Anterior cingulate cortex (tissue), 58 donors: ENCODE data around the gene TACR3.
A peak's percentile ranks its signal among the peaks of the same experiment; 100 is the strongest.
"Not testable (repeated sequence)": the region's sequence is repeated elsewhere in the genome, so short reads cannot be mapped to it uniquely, and the experiment has no call there.

Experiments used
- DNase-seq, 58 donors: peaks; one replicate each; lab custom pipeline; 2025; lab: John Stamatoyannopoulos, UW

The TACR3 gene, protein sequence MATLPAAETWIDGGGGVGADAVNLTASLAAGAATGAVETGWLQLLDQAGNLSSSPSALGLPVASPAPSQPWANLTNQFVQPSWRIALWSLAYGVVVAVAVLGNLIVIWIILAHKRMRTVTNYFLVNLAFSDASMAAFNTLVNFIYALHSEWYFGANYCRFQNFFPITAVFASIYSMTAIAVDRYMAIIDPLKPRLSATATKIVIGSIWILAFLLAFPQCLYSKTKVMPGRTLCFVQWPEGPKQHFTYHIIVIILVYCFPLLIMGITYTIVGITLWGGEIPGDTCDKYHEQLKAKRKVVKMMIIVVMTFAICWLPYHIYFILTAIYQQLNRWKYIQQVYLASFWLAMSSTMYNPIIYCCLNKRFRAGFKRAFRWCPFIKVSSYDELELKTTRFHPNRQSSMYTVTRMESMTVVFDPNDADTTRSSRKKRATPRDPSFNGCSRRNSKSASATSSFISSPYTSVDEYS

DNA sequence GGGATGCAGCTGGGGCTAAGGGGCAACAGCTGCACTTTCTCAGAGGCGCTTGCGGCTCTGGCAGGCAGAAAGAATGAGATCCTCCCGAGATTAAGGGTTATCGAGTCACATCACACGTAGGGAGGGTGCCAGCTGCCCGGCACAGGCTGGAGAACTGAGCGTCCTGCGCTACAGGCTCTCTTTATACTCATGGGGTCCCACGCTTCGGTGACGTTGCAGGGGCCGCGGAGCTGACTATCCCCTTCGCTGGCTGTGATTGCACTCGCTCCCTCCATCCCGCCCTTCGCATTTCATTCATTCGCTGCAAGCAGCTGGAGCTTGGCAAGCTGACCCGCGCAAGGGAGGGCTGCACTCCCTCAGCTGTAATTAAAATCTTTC is at the start of gene TACR3:
Gene TACR3, minus strand, starts transcription at position 156 of the 378 bp plus-strand sequence. CDS start 310 bp downstream, outside the sequence.
- DNase-seq, result peak in 7 of 58 donors; percentile 3 to 35 (median 8)

DNA sequence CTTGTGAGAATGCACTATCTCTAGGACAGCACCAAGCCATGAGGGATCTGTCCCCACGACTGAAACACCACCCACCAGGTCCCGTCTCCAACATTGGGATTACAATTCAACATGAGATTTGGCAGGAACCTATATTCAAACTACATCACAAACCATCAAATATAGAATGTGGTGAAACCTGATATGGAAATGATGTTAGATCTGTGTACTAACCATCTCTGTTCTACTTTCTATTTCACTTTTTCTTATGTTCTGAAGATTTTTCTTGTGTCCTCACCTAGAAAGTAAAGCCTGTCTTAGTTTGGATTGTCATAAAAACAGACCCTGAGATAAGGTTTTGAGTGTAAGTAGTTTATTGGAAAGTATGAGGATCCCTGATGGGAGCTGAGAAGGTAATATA is 37.8 kb upstream of the TACR3 start:
- no peak for DNase-seq

DNA sequence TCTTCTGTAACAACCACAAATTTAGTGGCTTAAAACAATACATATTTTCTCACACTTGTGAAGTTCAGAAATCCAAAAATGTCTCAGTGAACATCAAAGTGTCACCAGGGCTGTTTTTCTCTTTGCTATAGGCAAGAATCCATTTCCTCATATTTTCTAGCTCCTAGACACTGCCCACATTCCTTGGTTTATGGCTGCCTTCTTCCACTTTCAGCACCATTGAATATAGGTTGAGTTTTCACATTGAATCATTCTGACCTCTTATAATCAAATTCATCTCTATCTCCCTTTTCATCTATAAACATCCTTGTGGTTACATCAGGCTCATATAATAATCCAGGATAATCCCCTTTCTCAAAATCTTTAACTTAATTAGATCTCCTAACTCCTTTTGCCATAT is 37.0 kb upstream of the TACR3 start:
- DNase-seq, result no peak

DNA sequence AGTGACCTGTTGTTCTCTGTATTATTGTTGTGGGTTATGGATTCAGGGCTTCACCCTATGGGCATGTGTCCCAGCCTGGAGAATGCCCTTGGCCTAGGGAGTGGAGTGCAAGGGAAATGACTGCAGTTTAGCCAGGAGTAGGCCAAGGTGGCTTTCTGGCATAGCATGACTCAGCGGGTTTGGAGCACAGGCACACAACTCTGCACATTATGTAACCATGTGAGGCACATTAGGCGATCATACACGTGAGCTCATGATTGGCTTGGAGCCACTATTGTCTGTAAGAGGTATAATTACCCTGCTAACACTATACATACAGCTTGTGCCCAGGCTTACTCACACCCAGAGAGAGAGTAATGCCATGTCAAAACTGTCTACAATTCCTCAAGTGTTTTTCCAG is 35.1 kb upstream of the TACR3 start:
- no peak for DNase-seq

DNA sequence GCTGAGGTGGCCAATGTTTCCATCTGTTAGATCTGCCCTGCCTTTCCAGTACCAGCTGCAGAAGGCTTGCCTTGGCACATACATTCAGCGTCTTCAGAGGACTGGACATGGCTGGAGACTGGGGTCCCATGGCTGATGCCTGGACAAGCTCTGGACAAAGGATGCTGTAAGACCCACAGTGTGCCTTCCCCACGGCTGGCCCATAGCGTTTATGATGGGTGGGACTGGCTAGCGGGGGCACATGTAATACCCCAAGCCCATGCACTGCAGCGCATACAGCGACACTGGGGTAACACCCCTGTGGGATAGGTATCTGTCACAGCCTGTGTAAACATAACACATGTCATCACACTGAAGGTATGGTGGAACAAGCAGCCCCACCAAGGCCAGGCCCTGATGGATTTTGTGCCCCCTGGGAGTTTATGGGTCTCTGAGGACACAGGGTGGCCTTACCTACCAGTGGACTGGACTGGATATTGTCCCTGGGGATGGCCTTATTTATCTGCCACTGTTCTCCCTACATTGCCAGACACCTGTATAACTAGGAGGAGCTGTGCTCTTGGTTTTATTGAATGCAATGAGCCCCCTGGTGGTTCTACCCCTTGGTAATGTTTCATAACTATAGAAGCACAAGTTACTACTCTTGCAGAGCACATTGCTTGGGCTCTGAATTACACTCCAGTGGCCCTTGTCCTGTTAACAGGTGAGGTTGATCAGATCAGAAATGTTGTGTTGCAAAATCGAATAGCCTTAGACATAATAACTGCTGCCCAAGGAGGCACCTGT is 34.3 kb upstream of the TACR3 start:
- DNase-seq, result no peak

DNA sequence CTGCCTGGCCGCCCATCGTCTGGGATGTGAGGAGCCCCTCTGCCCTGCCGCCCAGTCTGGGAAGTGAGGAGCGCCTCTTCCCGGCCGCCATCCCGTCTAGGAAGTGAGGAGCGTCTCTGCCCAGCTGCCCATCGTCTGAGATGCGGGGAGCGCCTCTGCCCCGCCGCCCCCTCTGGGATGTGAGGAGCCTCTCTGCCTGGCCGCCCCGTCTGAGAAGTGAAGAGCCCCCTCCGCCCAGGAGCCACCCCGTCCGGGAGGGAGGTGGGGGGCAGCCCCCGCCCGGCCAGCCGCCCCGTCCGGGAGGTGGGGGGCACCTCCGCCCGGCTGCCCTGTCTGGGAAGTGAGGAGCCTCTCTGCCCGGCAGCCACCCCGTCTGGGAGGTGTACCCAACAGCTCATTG is 3.4 kb upstream of the TACR3 start:
- DNase-seq, result not testable (repeated sequence)

DNA sequence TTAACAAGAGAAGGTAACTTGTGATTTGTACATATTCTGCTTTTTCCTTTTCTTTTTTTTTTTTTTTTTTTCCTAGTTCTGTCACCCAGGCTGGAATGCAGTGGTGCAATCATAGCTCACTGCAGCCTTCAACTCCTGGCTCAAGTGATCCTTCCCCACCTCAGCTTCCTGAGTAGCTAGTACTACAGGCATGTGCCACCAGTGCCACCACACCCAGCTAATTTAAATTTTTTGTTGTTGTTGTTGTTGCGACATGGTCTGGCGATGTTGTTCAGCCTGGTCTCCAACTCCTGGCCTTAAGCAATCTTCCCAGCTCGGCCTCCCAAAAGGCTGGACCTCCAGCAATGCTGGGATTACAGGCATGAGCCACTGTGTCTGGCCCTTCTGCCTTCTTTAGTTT is 1.5 kb upstream of the TACR3 start:
- no peak for DNase-seq

DNA sequence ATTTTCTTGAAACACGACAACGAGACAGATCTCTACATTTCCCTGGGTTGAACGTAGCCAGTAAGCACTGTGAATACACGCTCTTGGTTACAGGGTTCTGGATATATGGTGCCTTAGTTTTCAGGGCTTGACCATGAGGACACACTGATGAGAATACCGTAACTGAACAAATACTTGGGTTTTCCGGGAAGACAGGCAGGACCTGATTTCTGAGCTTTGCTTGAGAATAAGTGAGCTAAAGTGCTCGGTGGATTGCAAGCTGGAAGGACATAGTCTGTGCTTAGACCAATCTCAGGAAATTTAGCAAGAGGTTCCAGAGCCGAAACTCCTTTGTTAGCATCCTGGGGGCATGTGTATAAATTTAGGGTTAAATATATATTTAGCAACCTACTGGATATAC is 876 bp upstream of the TACR3 start:
- no peak for DNase-seq

DNA sequence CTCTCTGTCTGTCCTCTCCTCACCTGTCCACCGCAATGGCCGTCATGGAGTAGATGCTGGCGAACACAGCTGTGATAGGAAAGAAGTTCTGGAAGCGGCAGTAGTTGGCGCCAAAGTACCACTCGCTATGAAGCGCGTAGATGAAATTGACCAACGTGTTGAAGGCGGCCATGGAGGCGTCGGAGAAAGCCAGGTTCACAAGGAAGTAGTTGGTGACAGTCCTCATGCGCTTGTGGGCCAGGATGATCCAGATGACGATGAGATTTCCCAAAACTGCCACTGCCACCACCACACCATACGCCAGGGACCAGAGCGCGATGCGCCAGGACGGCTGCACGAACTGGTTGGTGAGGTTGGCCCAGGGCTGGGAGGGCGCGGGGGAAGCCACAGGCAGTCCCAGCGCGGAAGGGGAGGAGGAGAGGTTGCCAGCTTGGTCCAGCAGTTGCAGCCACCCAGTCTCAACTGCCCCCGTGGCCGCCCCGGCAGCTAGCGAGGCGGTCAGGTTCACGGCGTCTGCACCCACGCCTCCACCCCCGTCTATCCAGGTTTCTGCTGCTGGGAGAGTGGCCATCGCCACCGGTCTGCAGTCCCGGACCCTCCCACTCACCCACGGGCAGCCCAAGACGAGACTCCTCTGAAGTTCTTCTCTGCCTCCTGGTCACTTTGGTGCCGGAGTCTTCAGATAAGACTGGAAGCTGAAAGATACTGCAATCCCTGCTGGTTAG is 518 bp downstream of the TACR3 start:
- peak in 6 of 58 donors; percentile 0 to 35 (median 2) for DNase-seq

DNA sequence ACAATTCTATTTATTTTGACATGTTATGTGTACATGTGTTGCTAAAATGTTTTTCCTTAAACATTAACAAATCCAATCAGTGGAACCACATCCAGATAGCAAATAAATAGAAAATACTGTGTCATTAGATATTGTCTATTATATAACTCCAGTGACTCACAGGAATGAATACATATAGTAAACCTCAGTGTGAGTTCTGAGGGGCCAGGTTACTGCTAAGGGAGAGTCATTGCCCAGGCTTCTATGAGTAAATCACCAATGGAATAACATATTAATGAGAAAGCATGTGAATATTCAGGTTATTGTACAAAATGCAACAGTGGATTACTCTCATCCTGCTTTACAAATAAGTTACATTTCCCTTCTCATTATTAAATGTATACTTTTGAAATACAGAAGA is 27.2 kb downstream of the TACR3 start:
- no peak for DNase-seq

DNA sequence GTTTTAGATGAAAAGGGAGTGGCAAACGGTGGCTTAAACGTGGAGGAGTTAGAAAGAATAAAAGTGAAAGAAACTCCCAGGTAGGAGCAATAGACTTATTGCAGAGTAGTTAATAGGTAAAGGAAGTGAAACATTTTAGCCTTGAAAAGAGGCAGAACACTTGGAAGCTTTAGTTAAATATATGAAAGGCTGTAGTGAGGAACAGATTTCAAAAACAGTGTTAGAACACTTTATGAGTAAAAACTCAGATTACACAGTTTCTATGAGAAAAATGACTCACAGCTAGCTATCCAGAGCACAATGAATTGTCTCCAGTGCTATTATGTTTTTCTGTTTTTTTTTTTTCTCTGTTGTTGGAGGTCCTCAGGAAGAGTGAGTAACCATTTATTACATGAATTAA is 45.8 kb downstream of the TACR3 start:
- no peak for DNase-seq

DNA sequence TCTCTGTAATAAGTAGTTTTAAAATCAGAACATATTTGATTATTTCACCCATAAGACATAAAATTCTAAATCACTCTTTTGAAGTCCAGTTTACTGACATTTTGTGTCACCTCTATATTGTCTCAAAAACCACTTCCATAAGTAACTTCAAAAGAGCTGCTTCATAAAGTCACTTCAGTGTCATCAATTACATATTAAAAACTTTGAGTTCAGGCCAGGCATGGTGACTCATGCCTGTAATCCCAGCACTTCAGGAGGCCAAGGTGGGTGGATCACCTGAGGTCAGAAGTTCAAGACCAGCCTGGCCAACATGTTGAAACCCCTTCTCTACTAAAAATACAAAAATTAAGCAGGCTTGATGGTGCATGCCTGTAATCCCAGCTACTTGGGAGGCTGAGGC is 53.0 kb downstream of the TACR3 start:
- DNase-seq, result not testable (repeated sequence)

DNA sequence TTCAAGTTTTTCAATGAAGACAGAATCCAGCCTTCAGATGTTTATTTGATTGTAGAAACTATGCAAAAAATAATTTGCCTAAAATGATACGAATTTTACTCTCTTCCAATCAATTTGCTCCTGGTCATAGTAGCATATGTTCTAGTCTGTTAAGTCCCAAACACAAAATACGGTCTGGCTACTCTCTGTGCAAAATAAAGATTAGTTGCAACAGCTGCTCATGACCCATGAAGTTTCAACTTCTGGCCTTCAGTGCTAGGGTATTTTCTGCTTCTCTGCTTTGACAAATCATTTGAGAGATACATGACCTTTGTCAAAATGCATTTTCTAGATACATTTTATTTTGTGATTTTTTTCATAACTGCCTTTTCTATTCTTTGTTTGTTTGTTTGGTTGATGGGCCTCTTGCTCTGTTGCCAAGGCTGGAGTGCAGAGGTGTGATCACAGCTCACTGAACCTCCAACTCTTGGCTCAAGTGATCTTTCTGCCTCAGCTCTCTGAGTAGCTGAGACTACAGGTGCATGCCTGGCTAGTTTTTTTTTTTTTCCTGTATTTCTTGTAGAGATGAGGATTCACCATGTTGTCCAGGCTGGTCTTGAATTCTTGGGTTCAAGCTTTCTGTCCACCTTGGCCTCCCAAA is 55.2 kb downstream of the TACR3 start:
- DNase-seq, result no peak

DNA sequence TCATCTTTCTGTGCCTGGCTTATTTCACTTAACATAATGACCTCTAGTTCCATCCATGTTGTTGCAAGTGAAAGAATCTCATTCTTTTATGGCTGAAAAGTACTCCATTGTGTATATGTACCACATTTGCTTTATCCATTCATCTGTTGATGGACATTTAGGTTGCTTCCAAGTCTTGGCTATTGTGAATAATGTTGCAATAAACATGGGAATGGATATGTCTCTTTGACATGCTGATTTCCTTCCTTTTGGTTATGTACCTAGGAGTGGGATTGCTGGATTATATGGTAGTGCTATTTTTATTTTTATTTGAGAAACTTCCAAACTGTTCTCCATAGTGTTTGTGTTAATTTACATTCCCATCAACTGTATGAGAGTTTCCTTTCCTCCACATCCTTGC is 71.2 kb downstream of the TACR3 start:
- DNase-seq, result no peak

DNA sequence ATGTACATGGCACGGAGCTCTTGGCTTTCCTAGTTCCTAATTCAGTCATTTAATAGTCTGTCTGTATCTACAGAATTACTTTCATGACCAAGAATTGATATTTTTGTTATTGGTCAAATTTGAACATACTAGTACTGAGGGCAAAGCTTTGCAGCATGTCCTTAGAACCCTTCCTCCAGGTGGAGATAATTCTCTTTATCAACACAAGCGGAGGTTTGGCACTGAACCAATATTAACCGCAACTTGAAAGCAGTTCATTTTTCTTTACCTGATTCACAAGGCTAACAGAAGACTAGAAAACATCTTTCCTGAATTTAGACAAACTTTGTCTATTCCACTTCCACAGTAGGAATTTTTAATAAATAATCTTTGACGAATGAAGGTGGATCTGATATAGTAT is 73.8 kb downstream of the TACR3 start:
- DNase-seq, result no peak

DNA sequence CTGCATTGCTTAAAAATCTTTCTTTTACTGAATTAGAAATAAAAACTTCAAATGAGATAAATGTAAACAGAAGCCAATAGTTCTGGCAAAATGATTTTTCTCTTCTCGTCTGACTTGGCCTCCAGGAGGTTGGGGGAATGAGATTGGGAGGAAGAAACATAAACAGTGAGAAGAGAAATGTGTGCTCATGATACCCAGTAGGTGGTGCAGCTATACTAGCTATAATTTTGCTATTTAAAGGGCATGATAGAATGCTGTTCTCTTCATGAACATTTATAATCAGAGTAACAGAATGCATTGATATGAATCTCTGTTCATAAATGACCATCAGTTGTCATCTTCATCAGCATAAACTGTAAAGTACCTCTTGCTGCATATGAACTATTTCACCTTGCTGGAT is 85.5 kb downstream of the TACR3 start:
- no peak for DNase-seq

DNA sequence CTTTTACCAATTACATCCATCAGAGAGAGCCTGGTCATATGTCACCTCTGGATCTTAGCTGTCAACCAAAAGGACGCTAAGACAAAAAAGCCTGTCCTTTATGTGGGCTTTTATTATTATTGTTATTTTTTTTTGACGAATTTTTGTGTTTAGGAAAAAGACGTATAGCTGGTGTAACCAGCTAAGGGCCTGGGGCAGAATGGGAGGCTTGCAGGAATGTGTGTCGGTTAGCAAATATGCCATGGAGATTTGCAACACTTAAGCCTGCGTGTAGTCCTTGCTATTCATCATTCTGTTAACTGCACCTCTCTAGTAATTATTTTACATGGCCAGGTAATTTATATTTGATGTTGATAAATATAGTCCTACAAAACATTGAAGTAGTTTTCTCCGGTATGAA is 93.5 kb downstream of the TACR3 start:
- DNase-seq, result no peak

DNA sequence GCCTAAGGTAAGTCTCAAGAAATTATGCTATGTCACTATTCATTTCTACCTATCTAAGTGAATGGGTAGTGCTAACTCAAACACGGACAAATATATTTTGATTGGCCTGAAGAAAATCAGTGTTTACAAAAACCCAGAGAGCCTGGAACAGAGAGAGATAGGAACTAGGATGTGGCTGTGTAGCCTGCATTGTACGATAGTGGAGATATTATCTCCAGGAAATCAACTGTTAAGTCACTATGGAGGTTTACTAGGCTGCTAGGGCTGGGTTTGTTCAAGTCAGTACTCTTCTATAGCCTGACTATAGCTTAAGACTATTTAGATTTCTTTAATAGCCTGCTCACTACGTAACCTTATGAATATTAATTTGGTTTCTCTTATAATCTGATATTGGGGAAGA is 127.9 kb downstream of the TACR3 start:
- DNase-seq, result no peak

DNA sequence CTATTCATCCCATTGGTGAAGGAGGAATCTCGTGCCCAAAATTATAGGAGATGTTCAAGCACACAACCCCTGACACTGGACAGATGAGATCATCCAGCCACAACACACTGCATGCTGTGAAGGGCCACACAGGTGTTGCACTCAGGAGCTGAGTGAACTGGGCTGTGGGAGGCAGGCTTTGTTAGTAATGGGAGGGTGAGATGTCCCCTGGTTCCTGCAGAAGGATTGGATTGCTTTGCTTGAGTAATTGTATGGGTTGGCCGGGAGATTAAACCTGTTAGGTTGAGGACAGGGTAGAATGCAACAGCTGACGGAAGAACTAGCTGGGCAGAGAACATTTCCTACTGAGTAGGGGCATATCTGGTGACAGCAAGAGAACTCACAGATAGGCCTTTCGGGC is 152.2 kb downstream of the TACR3 start:
- DNase-seq, result no peak

DNA sequence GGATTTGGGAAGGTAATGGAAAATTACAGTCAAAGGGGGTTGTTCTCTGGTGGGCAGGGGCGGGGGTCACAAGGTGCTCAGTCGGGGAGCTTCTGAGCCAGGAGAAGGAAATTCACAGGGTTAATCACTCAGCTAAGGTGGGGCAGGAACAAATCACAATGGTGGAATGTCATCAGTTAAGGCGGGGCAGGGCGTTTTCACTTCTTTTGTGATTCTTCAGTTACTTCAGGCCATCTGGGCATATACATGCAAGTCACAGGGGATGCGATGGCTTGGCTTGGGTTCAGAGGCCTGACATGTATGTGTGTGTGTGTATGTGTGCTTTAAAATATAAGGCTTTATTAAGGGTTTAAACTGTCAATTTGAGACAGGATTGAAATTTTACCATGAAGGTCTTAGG is 160.6 kb downstream of the TACR3 start:
- not testable (repeated sequence) for DNase-seq
